HEK293T (cell line): ENCODE data around the gene DPH6.

Experiments used
- BHLHE40 ChIP-seq: fragments of 450-650 bp; IDR thresholded peaks from 2 replicates; pipeline ENCODE4 v1.6.1; 2016; ENCODE audit warnings: mild to moderate bottlenecking, moderate library complexity, borderline replicate concordance
- TARDBP ChIP-seq: fragments of 450-650 bp; IDR thresholded peaks from 2 replicates; pipeline ENCODE4 v1.6.1; 2016

DNA sequence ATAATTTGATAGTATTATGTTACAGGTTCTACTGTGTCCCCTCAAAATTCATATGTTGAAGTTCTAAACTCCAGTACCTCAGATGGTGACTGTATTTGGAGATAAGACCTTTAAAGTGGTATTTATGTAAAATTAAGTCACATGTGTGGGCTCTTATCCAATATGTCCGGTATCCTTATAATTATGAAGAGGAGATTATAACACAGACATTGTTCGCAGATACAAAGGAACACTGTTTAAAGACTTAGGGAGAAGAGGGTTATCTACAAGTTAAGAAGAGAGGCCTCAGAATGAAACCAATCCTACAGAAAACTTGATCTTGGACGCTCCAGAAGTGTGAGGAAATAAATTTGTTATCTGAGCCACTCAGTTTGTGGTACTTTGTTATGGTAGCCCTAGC, 50.9 kb downstream of the DPH6 start:
- TF ChIP-seq BHLHE40 (no peak), TARDBP (no peak)
